Mesendoderm (in vitro differentiated cells): ENCODE measurements around the gene HIVEP1.

Experiments used
- DNase-seq: peaks from one replicate; pipeline ENCODE4 v3.0.0; 2013
- H2AK5ac ChIP-seq: 2 replicates; pipeline ENCODE4 v1.6.1; 2013; ENCODE audit warnings: low read length, inconsistent platforms
- H2BK120ac ChIP-seq: 2 replicates; pipeline ENCODE4 v1.6.1; 2013; ENCODE audit warnings: low read depth, mild to moderate bottlenecking, low read length, moderate library complexity, mixed read lengths
- H2BK15ac ChIP-seq: replicated peaks from 2 replicates; pipeline ENCODE4 v1.6.1; 2013; ENCODE audit warnings: low read depth, mild to moderate bottlenecking, moderate library complexity
- H2BK5ac ChIP-seq: 2 replicates; pipeline ENCODE4 v1.6.1; 2013; ENCODE audit warnings: low read length, inconsistent platforms
- H3K18ac ChIP-seq: 2 replicates; pipeline ENCODE4 v1.6.1; 2013; ENCODE audit warnings: mild to moderate bottlenecking, low read length, mixed read lengths
- H3K23ac ChIP-seq: one replicate; pipeline ENCODE4 v1.6.1; 2013; ENCODE audit warnings: low read length
- H3K27ac ChIP-seq: 2 replicates; pipeline ENCODE4 v1.5.1; 2013; ENCODE audit warnings: low read depth, mild to moderate bottlenecking, inconsistent platforms, low read length, moderate library complexity
- H3K27me3 ChIP-seq: 2 replicates; pipeline ENCODE4 v1.6.1; 2013; ENCODE audit warnings: low read length, control low read depth, mild to moderate bottlenecking, inconsistent platforms; ENCODE audit not compliant: insufficient read depth, poor library complexity
- H3K36me3 ChIP-seq: 2 replicates; pipeline ENCODE4 v1.6.1; 2013; ENCODE audit warnings: low read length, inconsistent platforms; ENCODE audit not compliant: control insufficient read depth, insufficient read depth
- H3K4ac ChIP-seq: one replicate; pipeline ENCODE4 v1.6.1; 2013; ENCODE audit warnings: low read depth, mild to moderate bottlenecking, low read length, moderate library complexity
- H3K4me1 ChIP-seq: 2 replicates; pipeline ENCODE4 v1.6.1; 2013; ENCODE audit warnings: low read depth, low read length, inconsistent platforms; ENCODE audit not compliant: control insufficient read depth
- H3K4me2 ChIP-seq: 2 replicates; pipeline ENCODE4 v1.6.1; 2013; ENCODE audit warnings: low read length
- H3K4me3 ChIP-seq: 2 replicates; pipeline ENCODE4 v1.5.1; 2013; ENCODE audit warnings: mild to moderate bottlenecking, low read length
- H3K56ac ChIP-seq: one replicate; pipeline ENCODE4 v1.6.1; 2013; ENCODE audit warnings: low read length
- H3K79me1 ChIP-seq: 2 replicates; pipeline ENCODE4 v1.6.1; 2013; ENCODE audit warnings: low read length, inconsistent platforms
- H3K79me2 ChIP-seq: 2 replicates; pipeline ENCODE4 v1.6.1; 2013; ENCODE audit warnings: mild to moderate bottlenecking, low read length; ENCODE audit not compliant: control insufficient read depth, insufficient read depth
- H3K9ac ChIP-seq: 2 replicates; pipeline ENCODE4 v1.6.1; 2013; ENCODE audit warnings: low read length, inconsistent platforms
- H4K5ac ChIP-seq: one replicate; pipeline ENCODE4 v1.6.1; 2013; ENCODE audit warnings: low read length
- H4K8ac ChIP-seq: one replicate; pipeline ENCODE4 v1.6.1; 2013; ENCODE audit warnings: low read depth, mild to moderate bottlenecking, control low read depth, low read length, moderate library complexity
- WGBS: extraction: QIAGEN DNeasy Blood & Tissue Kit; methylation state at CpG from one replicate; pipeline ENCODE4 v1.1.7; 2013; ENCODE audit warnings: low lambda C conversion rate, missing lambda C conversion rate; ENCODE audit not compliant: insufficient coverage; ENCODE audit errors: extremely low coverage; 5-methylcytosine and 5-hydroxymethylcytosine counted together

HIVEP1 gene

GRCh38 chr6:12084681-12085080 lies 72.6 kb downstream of the HIVEP1 start:
- Histone ChIP-seq H3K4me1 (no peaks in the 10 kb centered on the region), H3K18ac (no peak overlapping the region), H2AK5ac (no peak overlapping the region), H2BK15ac (no peak overlapping the region), H3K4me3 (no peak overlapping the region), H2BK120ac (no peak overlapping the region), H3K4ac (no peak overlapping the region), H3K79me1 (peaks cover 4% of the 10 kb centered on the region), H3K9ac (no peak overlapping the region), H3K27me3 (no peaks in the 10 kb centered on the region), H4K8ac (no peak overlapping the region), H2BK5ac (no peak overlapping the region), H3K79me2 (peaks cover 6% of the 10 kb centered on the region), H3K27ac (no peak overlapping the region), H3K4me2 (no peak overlapping the region), H3K56ac (no peak overlapping the region), H3K36me3 (no peaks in the 10 kb centered on the region), H4K5ac (no peak overlapping the region), H3K23ac (no peak overlapping the region)
- DNase-seq = no peak
- WGBS = no CpG with 5 or more reads among the region's 7 CpGs

DNA sequence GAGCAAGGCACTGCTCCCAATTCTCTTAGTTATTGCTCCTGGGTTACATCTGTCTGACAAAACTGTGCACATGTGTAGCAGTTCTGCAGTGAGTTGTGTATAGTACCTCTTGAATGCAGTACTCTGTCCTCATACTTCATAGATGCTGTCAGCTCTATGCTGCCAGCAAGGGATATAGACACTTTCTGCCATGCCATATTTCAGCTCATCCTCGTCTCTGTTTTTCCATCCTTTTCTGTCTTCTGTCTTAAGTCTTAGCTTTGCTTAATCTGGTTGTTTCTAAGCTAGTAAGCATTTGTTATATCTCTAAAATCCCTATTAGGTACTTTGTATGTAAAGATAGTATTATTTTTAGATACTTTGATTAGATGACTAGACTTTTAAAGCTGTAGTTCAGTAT lies 76.4 kb downstream of the HIVEP1 start:
- Histone ChIP-seq H3K36me3 (no peaks in the 10 kb centered on the region), H3K4me1 (no peaks in the 10 kb centered on the region), H3K79me2 (peaks cover 4% of the 10 kb centered on the region), H2AK5ac (no peak overlapping the region), H3K56ac (no peak overlapping the region), H2BK5ac (no peak overlapping the region), H4K8ac (no peak overlapping the region), H3K23ac (no peak overlapping the region), H3K4me3 (no peak overlapping the region), H3K18ac (no peak overlapping the region), H2BK15ac (no peak overlapping the region), H3K4ac (no peak overlapping the region), H3K9ac (no peak overlapping the region), H2BK120ac (no peak overlapping the region), H3K4me2 (no peak overlapping the region), H3K27ac (no peak overlapping the region), H4K5ac (no peak overlapping the region), H3K79me1 (peaks cover 1% of the 10 kb centered on the region), H3K27me3 (no peaks in the 10 kb centered on the region)
- DNase-seq = no peak
- WGBS = no CpG with 5 or more reads among the region's 1 CpG

GRCh38 chr6:12090714-12091113 lies 78.6 kb downstream of the HIVEP1 start:
- Histone ChIP-seq H3K4me2 (no peak overlapping the region), H3K79me2 (peaks cover 2% of the 10 kb centered on the region), H3K56ac (no peak overlapping the region), H4K8ac (no peak overlapping the region), H2BK120ac (no peak overlapping the region), H3K27me3 (no peaks in the 10 kb centered on the region), H3K27ac (no peak overlapping the region), H3K4ac (no peak overlapping the region), H3K4me1 (no peaks in the 10 kb centered on the region), H2BK5ac (no peak overlapping the region), H3K23ac (no peak overlapping the region), H2AK5ac (no peak overlapping the region), H4K5ac (no peak overlapping the region), H3K79me1 (peaks cover 1% of the 10 kb centered on the region), H3K18ac (no peak overlapping the region), H2BK15ac (no peak overlapping the region), H3K4me3 (no peak overlapping the region), H3K9ac (no peak overlapping the region), H3K36me3 (no peaks in the 10 kb centered on the region)
- no peak for DNase-seq

GRCh38 chr6:12092762-12093161 lies 80.7 kb downstream of the HIVEP1 start:
- H3K79me2 ChIP-seq = peaks cover 2% of the 10 kb centered on the region
- no peak overlapping the region for H3K4me2 ChIP-seq
- H3K56ac ChIP-seq = no peak overlapping the region
- no peak overlapping the region for H3K23ac ChIP-seq
- H4K8ac ChIP-seq = no peak overlapping the region
- no peaks in the 10 kb centered on the region for H3K4me1 ChIP-seq
- no peak overlapping the region for H3K4ac ChIP-seq
- peaks cover 1% of the 10 kb centered on the region for H3K79me1 ChIP-seq
- H3K27me3 ChIP-seq = no peaks in the 10 kb centered on the region
- no CpG with 5 or more reads among the region's 5 CpGs for WGBS
- H2BK120ac ChIP-seq = no peak overlapping the region
- H3K4me3 ChIP-seq = no peak overlapping the region
- no peaks in the 10 kb centered on the region for H3K36me3 ChIP-seq
- peak; percentile 33 for DNase-seq
- no peak overlapping the region for H3K9ac ChIP-seq
- no peak overlapping the region for H3K18ac ChIP-seq
- H2AK5ac ChIP-seq = no peak overlapping the region
- H3K27ac ChIP-seq = no peak overlapping the region
- no peak overlapping the region for H2BK15ac ChIP-seq
- no peak overlapping the region for H4K5ac ChIP-seq
- no peak overlapping the region for H2BK5ac ChIP-seq

GRCh38 chr6:12094689-12095088 lies 82.6 kb downstream of the HIVEP1 start:
- Histone ChIP-seq H3K56ac (no peak overlapping the region), H3K9ac (no peak overlapping the region), H2BK15ac (no peak overlapping the region), H3K79me1 (no peaks in the 10 kb centered on the region), H2AK5ac (no peak overlapping the region), H4K8ac (no peak overlapping the region), H3K4me3 (no peak overlapping the region), H4K5ac (no peak overlapping the region), H3K79me2 (no peaks in the 10 kb centered on the region), H3K27ac (no peak overlapping the region), H2BK120ac (no peak overlapping the region), H3K23ac (no peak overlapping the region), H3K27me3 (no peaks in the 10 kb centered on the region), H3K4ac (no peak overlapping the region), H3K36me3 (no peaks in the 10 kb centered on the region), H3K4me1 (no peaks in the 10 kb centered on the region), H3K18ac (no peak overlapping the region), H3K4me2 (no peak overlapping the region), H2BK5ac (no peak overlapping the region)
- no CpG with 5 or more reads among the region's 1 CpG for WGBS
- DNase-seq = no peak

GRCh38 chr6:12096342-12096741 lies 84.2 kb downstream of the HIVEP1 start:
- Histone ChIP-seq H3K4me1 (no peaks in the 10 kb centered on the region), H2AK5ac (no peak overlapping the region), H3K36me3 (no peaks in the 10 kb centered on the region), H3K18ac (no peak overlapping the region), H3K79me1 (no peaks in the 10 kb centered on the region), H3K79me2 (no peaks in the 10 kb centered on the region), H2BK120ac (no peak overlapping the region), H4K5ac (no peak overlapping the region), H4K8ac (no peak overlapping the region), H3K27ac (no peak overlapping the region), H3K4ac (no peak overlapping the region), H3K4me3 (no peak overlapping the region), H3K4me2 (no peak overlapping the region), H3K9ac (no peak overlapping the region), H2BK15ac (no peak overlapping the region), H3K27me3 (no peaks in the 10 kb centered on the region), H2BK5ac (no peak overlapping the region), H3K56ac (no peak overlapping the region), H3K23ac (no peak overlapping the region)
- no peak for DNase-seq
- WGBS = no CpG with 5 or more reads among the region's 3 CpGs
